SJCRH30 (cell line): ENCODE results near the gene IL1RL1. TPM values are rescaled to one million over a fixed set of nuclear protein-coding genes. Genes with fewer than 3 reads are reported as not detected.

Experiments
- DNase-seq, 2 experiments: peaks; one replicate each; pipeline ENCODE4 v3.0.0-alpha.2; 2015 to 2020
- H3K27ac ChIP-seq: fragments of 250-450 bp; sonication (Bioruptor Pico); 2 replicates; pipeline ENCODE4 v1.5.1; 2020; ENCODE audit warnings: mild to moderate bottlenecking, moderate library complexity
- H3K27me3 ChIP-seq: fragments of 250-450 bp; sonication (Bioruptor Pico); 2 replicates; pipeline ENCODE4 v1.5.1; 2020; ENCODE audit warnings: mild to moderate bottlenecking, moderate library complexity
- H3K36me3 ChIP-seq: fragments of 250-450 bp; sonication (Bioruptor Pico); 2 replicates; pipeline ENCODE4 v1.5.1; 2020; ENCODE audit warnings: mild to moderate bottlenecking, moderate library complexity
- H3K4me1 ChIP-seq: fragments of 250-450 bp; sonication (Bioruptor Pico); 2 replicates; pipeline ENCODE4 v1.5.1; 2020; ENCODE audit warnings: mild to moderate bottlenecking, moderate library complexity
- H3K4me3 ChIP-seq: fragments of 250-450 bp; sonication (Bioruptor Pico); 2 replicates; pipeline ENCODE4 v1.5.1; 2020; ENCODE audit warnings: mild to moderate bottlenecking, moderate library complexity
- H3K9me3 ChIP-seq: fragments of 250-450 bp; sonication (Bioruptor Pico); replicated peaks from 2 replicates; pipeline ENCODE4 v1.5.1; 2020; ENCODE audit warnings: mild to moderate bottlenecking, moderate library complexity
- total RNA-seq: library from RNA; depleted of rRNA; stranded (reverse); fragments of >200 nt; shearing (Covaris generic); gene quantifications from 2 replicates; pipeline ENCODE4 v1.2.3, GENCODE V29; 2014; rRNA removed

Gene IL1RL1
- total RNA-seq: not detected in 2 replicates

DNA sequence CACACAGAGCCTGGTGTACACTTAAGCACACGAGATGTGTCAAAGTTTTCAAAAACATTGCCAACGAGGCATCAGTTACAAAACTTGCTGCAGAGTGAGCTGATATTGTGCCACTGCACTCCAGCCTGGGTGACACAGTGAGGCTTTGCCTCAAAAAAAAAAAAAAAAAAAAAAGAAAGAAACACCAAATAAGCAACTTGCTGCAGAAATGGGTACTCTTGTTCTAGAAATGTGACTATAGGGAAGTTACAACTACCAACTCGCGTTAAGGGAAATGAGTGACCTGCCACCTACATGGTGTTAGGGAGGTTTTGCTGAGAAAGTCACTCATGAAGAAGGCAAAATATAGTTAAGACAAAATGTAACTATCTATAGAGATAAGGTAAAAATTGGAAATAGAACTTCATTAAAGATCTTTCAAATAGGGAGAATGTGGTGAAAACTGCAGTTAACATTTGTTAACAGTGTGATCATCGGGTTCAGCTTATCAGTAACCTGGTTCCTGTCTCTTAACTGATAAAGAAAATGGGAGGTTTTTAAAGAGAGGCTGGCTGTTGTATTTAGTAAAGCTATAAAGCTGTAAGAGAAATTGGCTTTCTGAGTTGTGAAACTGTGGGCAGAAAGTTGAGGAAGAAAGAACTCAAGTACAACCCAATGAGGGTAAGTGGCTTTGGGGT is at the start of gene IL1RL1:
IL1RL1 (plus strand) TSS at position 600 of the 677 bp plus-strand sequence. CDS start 26,702 bp downstream, outside the sequence.
- no peak for DNase-seq
- Histone ChIP-seq H3K9me3 (no peaks in the 10 kb centered on the region), H3K4me1 (no peaks in the 10 kb centered on the region), H3K27me3 (peaks cover 3% of the 10 kb centered on the region; the same call in 1 of the 2 replicates), H3K27ac (no peak within 1 kb of the TSS), H3K4me3 (no peak within 1 kb of the TSS), H3K36me3 (no peaks in the 10 kb centered on the region)

DNA sequence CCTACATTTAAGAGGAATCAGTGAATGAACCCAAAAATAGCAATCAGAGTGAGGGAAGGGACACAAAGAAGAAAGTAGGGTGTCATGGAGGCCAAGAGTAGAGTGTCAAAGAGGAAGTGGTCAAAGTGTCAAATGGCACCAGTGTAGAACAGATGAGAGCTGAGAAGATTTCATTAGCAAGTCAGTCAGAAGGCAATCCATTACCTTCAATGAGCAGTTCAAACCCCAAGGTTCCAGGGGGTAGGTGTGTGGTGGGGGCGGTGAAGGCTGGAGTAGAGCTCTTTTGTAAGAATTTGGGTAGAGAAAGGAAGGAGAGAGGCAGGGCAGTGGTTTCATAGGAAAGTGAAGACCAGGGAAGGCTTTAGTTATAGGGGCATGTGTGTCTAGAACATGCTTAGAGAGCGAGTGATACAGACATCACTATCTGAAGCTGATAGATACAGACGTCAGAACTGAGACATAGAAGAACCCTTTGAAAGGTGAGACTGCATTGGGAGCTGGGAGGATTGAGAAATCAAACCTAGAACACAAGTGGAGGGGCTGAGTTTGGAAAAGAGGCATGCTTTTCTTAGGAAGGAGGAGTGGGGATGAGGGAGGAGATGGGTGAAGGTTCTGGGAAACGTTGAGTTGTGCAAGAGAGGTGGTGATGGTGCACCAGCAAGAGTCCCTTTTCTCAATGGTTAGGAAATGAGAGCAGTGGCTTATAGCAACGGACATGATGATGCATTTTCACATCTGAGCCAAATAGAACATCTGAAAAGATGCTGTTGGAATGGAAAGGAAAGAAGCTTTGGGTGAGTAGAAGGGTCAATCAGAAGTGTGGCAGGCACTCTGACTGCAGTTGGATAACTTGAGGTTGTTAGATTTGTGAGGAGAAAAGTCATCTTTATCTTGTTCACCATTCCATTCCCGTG is 48.9 kb upstream of the IL1RL1 start:
- Histone ChIP-seq H3K27ac (no peak overlapping the region), H3K27me3 (no peaks in the 10 kb centered on the region), H3K9me3 (no peaks in the 10 kb centered on the region), H3K4me1 (peaks cover 3% of the 10 kb centered on the region; the same call in 1 of the 2 replicates), H3K36me3 (no peaks in the 10 kb centered on the region), H3K4me3 (no peak overlapping the region)
- no peak for DNase-seq

DNA sequence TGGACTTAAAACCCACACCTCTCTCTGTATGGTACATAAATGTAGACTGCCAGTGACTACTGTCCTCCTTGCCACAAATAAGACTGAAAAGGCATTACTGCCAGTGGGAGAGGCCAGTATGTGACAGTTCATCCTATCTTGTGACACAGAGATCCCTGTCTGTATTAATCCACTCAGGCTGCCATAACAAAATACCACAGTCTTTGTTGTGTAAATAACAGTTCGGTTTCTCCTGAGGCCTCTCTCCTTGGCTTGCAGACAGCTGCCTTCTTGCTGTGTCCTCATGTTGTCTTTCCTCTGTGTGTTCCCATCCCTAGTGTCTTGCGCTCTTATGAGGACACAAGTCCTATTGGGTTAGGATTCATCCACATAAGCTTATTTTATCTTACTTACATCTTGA is 46.4 kb upstream of the IL1RL1 start:
- Histone ChIP-seq H3K9me3 (no peaks in the 10 kb centered on the region), H3K36me3 (no peaks in the 10 kb centered on the region), H3K4me1 (no peaks in the 10 kb centered on the region), H3K27ac (no peak overlapping the region), H3K4me3 (no peak overlapping the region), H3K27me3 (no peaks in the 10 kb centered on the region)
- no peak for DNase-seq

DNA sequence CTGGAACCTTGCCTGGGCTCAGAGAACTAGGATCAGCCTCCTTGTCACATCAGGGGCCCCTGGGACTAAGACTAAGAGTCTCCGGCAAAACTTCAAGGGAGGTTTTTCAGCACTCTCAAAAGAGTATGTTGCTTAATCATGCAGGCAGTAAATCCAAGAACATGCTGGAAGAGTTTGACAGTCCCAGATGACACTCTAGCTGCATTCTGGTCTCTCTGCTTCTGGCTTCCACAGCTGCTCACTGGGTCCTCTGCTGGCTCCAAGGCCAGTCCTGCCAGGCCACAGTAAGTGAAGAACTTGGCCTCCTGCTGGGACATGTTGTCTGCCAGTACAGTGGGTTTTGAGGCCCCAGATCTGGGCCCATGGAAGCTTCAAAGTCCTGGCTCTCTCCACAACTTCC is 45.2 kb upstream of the IL1RL1 start:
- no peaks in the 10 kb centered on the region for H3K4me1 ChIP-seq
- H3K4me3 ChIP-seq: no peak overlapping the region
- H3K36me3 ChIP-seq: no peaks in the 10 kb centered on the region
- H3K9me3 ChIP-seq: no peaks in the 10 kb centered on the region
- DNase-seq: no peak
- no peak overlapping the region for H3K27ac ChIP-seq
- H3K27me3 ChIP-seq: no peaks in the 10 kb centered on the region

DNA sequence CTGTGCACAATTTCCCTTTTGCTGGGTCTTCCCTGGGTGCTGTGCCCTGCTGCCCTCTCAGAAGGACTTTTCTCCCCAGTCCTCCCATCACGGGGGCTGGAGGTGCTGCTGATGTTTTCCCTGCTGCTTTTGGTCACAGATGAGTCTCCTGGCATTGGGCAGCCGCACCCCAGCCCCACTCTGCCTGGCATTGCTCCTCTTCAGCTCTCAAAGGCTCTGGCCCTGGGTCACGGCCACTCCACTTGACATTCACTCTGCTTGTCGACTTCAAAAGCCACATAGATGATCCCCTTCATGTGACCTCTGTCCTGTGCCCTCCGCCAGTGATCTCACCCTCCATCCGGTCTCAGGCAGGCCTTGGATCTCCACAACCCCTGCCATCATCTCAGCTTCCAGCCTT is 43.6 kb upstream of the IL1RL1 start:
- no peak for DNase-seq
- no peak overlapping the region for H3K27ac ChIP-seq

DNA sequence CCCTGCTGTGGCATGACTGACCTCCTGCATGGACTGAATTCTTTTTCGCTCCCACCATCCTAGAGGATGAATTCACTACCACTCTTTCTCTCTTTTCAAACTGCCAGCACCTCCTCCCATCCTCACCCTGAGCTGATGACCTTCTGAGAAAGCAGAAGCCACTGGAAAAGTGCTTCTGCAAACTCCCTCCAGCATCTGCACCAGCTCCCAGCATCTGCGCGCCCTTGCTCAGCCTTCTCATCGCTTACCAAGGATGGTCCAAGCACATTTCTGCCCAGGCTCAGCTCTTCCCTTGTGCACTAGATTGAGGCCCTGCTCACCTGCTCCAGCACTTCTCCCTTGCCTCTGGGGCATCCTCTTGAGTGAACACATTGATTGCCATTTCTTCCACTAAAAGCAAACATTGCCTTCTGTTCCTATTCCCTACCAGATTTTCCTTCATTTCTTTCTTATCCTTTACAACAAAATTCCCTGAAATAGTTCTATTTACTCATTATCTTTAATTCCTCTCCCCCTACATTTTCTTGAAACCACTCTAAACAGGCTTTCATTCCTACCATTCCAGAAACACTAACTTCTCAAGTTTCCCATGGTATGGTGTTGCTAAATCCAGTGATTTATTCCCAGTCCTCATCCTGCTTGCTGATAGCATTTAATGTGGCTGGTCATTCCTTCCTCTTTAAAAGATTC is 42.7 kb upstream of the IL1RL1 start:
- no peak overlapping the region for H3K27ac ChIP-seq

More for the DNA sequence above, 43.6 kb upstream of the IL1RL1 start:
- Histone ChIP-seq H3K4me1 (no peaks in the 10 kb centered on the region), H3K27me3 (no peaks in the 10 kb centered on the region), H3K36me3 (no peaks in the 10 kb centered on the region), H3K9me3 (no peaks in the 10 kb centered on the region), H3K4me3 (no peak overlapping the region)

DNA sequence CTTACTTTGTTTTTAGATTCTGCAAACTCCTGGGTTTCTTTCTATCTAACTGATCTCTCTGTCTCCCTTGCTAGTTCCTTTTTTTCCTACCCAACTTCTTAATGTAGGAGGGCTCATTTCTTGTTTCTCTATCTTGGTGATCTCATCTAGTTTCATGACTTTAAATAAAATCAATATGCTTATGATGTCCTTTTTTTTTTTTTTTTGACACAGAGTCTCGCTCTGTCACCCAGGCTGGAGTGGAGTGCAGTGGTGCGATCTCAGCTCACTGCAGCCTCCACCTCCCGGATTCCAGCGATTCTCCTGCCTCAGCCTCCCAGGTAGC is 42.2 kb upstream of the IL1RL1 start:
- Histone ChIP-seq H3K36me3 (no peaks in the 10 kb centered on the region), H3K4me3 (no peak overlapping the region), H3K27me3 (no peaks in the 10 kb centered on the region), H3K4me1 (no peaks in the 10 kb centered on the region), H3K9me3 (no peaks in the 10 kb centered on the region), H3K27ac (no peak overlapping the region)
- DNase-seq: no peak

More for the DNA sequence above, 42.7 kb upstream of the IL1RL1 start:
- no peak for DNase-seq
- Histone ChIP-seq H3K9me3 (no peaks in the 10 kb centered on the region), H3K36me3 (no peaks in the 10 kb centered on the region), H3K27me3 (no peaks in the 10 kb centered on the region), H3K4me3 (no peak overlapping the region), H3K4me1 (no peaks in the 10 kb centered on the region)

DNA sequence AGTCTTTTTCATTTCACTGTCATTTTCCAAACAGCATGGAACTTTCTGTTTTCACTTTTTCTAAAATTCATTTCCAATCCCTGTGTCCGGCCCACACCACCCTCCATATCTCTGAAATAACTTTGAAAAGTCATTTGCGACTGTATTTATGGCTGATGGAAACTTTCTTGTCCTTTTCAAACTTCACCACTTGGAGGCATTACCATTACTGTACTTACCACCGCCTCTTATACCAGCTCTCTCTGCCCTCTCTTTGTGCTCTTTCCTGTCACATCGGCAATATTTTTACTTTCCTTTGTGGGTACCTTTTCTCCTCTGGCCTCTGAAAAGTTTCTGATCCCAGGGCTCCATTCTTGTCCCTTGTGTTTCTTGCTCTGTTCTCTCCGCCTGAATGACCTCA is 39.5 kb upstream of the IL1RL1 start:
- no peaks in the 10 kb centered on the region for H3K27me3 ChIP-seq
- H3K9me3 ChIP-seq: no peaks in the 10 kb centered on the region
- no peak for DNase-seq
- H3K4me1 ChIP-seq: no peaks in the 10 kb centered on the region
- no peaks in the 10 kb centered on the region for H3K36me3 ChIP-seq
- no peak overlapping the region for H3K4me3 ChIP-seq
- H3K27ac ChIP-seq: no peak overlapping the region

DNA sequence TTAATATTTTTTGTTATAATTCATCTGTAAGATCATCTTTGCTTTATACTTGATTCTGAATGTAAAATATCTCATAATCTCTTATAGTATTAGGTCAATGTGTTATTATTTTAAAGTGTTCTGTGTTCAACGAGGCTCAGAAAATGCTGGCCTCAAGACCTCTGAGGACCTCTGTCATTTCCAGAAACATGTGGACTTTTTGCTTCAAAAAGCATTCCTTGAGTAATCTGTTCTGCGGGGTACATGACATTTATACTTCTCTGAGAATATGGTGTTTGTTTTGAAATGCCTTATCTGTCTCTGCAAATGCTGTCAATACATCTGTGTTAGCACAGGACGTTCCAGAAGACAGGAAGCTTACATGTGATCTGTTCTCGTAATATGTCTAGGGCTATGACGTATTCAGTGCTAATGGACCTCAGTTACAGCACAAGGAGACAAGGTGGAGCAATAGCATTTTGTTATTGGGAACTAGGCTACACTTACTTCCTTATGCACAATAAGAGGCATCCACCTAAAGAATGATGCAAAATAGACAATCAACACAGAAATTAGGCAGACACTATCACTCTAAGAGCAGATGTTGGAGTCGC is 37.6 kb upstream of the IL1RL1 start:
- Histone ChIP-seq H3K27me3 (no peaks in the 10 kb centered on the region), H3K27ac (no peak overlapping the region), H3K4me3 (no peak overlapping the region), H3K36me3 (no peaks in the 10 kb centered on the region), H3K4me1 (no peaks in the 10 kb centered on the region), H3K9me3 (no peaks in the 10 kb centered on the region)
- DNase-seq: no peak

DNA sequence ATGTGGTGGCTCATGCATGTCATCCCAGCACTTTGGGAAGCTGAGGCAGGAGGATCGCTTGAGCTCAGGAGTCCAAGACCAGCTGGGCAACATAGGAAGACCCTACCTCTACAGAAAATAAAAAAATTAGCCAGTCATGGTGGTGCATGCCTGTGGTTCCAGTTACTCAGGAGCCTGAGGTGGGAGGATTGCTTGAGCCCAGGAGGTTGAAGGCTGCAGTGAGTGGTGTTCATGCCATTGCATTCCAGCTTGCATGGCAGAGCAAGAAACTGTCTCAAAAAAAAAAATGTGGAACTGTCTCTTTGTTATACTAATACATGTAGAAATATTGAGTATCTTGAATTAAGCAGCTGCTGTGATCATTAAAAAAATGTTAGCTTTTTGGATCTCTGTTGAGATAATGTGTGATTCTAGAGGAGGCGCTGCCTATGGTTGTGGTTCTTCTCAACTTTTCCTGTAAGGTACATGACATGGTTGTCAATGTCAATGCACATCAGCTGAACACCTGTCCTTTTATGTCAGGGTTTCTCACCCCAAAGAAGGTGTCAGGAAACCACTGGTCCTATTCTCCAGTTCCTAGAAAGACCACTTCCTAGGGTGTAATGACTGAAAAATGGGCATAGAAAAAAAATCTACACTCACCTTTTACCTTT is 34.7 kb upstream of the IL1RL1 start:
- Histone ChIP-seq H3K4me3 (no peak overlapping the region), H3K9me3 (no peaks in the 10 kb centered on the region), H3K27me3 (no peaks in the 10 kb centered on the region), H3K27ac (no peak overlapping the region), H3K36me3 (no peaks in the 10 kb centered on the region), H3K4me1 (no peaks in the 10 kb centered on the region)
- DNase-seq: no peak

DNA sequence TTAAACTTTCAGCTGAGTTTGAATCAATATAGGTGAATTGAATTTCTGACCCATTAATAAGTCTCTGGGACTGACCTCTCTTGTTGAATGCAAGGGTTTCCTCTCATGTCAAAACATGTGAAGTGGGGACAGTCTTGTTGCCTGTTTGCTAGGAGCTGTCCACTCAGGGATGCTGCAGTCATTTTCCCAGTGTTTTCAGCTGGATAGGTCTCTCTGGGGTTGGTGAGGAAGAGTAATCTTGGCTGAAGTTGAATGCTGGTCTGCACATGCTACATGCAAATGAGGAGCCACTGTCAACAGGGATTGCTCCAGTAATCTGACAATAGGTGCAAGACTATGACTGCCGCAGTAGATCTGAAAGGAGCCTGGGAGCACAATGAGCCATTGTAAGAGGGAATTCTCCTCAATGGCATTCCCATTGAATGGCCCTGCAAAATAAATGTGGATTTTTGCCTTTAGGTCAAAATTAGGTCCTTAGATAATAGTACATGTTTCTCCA is 34.1 kb upstream of the IL1RL1 start:
- no peak for DNase-seq
- H3K27ac ChIP-seq: no peak overlapping the region
- no peaks in the 10 kb centered on the region for H3K27me3 ChIP-seq
- no peaks in the 10 kb centered on the region for H3K4me1 ChIP-seq
- no peak overlapping the region for H3K4me3 ChIP-seq
- no peaks in the 10 kb centered on the region for H3K36me3 ChIP-seq
- no peaks in the 10 kb centered on the region for H3K9me3 ChIP-seq

DNA sequence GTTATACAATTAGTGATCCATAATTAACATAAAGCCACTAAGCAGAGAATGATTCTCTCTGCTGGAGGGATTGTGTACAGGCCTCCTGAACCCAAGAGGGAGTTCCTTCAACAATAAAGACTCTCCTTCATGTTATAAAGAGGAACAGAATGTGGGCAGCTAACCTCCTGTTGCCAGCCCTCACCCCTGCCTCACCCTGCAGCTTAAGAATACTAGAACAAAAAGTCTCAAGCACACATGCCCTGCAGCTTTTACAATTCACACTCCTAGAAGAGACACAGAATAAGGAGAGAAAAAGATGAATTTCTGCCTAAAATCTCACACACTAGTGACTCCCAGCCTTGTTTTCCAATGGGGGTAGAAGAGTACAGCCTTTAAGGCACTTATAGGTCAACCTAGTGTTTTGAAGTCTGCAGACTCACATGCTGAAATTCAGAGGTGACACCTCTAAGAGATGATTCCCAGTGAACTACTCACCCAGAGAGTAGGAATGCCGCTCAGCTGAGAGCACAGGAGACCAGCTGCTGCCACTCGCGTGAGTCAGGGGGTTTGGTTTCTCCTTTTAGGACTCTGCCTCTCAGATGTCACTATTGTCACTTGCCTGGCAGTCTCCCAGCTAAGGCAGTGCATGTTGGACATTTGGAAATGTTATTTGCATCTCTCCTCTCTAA is 32.5 kb upstream of the IL1RL1 start:
- H3K27ac ChIP-seq: no peak overlapping the region
- no peaks in the 10 kb centered on the region for H3K27me3 ChIP-seq
- no peaks in the 10 kb centered on the region for H3K4me1 ChIP-seq
- no peaks in the 10 kb centered on the region for H3K36me3 ChIP-seq
- DNase-seq: peak in 1 of 2 experiments; percentile 13
- no peak overlapping the region for H3K4me3 ChIP-seq
- no peaks in the 10 kb centered on the region for H3K9me3 ChIP-seq

DNA sequence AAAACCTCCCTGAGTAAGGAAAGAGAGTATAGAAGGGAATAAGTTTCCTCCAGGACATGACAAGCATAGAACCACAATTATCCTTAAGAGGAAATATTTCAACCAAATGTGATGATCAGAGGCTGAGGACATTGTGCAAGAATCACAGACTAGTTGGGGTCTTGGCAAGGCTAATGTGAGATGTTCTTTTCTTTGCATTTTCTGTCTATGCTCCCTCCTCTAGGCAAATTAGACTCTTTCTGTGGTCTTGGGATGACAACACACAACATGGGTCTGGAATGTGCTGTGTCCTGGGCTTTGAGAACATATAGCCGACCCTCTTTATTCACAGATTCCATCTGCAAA is 32.0 kb upstream of the IL1RL1 start:
- Histone ChIP-seq H3K9me3 (no peaks in the 10 kb centered on the region), H3K4me1 (no peaks in the 10 kb centered on the region), H3K36me3 (no peaks in the 10 kb centered on the region), H3K27me3 (no peaks in the 10 kb centered on the region), H3K4me3 (no peak overlapping the region), H3K27ac (no peak overlapping the region)
- no peak for DNase-seq

DNA sequence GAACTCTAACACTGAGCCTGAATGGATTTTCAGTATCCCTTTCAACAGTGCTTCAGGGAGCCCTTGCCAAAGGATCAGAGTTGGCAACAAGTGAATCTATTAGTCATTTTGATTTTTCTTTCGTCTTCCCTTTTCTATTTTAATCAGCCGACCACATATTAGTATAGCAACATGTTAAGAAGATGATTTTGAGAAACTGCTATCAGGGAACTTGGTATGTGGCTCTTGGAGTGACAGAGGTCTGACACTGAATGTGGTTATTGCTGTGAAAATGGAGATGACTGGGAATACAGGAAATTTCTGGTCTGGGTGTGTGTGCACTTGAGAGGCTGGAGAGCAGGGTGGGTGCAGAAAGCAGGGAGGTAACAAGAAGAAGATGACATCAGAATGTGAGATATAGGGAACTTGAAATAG is 28.7 kb upstream of the IL1RL1 start:
- H3K36me3 ChIP-seq: no peaks in the 10 kb centered on the region

More for the DNA sequence above, 28.7 kb upstream of the IL1RL1 start:
- Histone ChIP-seq H3K4me3 (no peak overlapping the region), H3K27me3 (no peaks in the 10 kb centered on the region), H3K9me3 (no peaks in the 10 kb centered on the region), H3K27ac (no peak overlapping the region), H3K4me1 (no peaks in the 10 kb centered on the region)
- no peak for DNase-seq
